Measurements from ENCODE around the gene AGPAT3.
A peak's percentile ranks its signal among the peaks of the same experiment; 100 is the strongest.

Gene AGPAT3

GRCh38 chr21:44005593-44005992, 140.6 kb downstream of the AGPAT3 start:
- no peak for DNase-seq

- no peak for DNase-seq
These were observed 141.1 kb downstream of the AGPAT3 start for GRCh38 chr21:44006017-44006619.

GRCh38 chr21:44006656-44007055, 141.6 kb downstream of the AGPAT3 start:
- no peak for DNase-seq

- no peak for DNase-seq
These were observed 145.4 kb downstream of the AGPAT3 start for GRCh38 chr21:44010429-44010828.

GRCh38 chr21:44011123-44011522, 146.1 kb downstream of the AGPAT3 start:
- no peak for DNase-seq

GRCh38 chr21:44011579-44012473, 146.8 kb downstream of the AGPAT3 start, which contains the start of gene TRAPPC10:
TRAPPC10 (plus strand) TSS chr21:44012309; CDS start chr21:44012494, 185 bp downstream.
- peak; percentile 83 to 84 for DNase-seq

GRCh38 chr21:44012474-44013379, 147.7 kb downstream of the AGPAT3 start:
- peak in 1 of 2 experiments; percentile 22 for DNase-seq

- peak in 1 of 2 experiments; percentile 7 for DNase-seq
These were observed 148.5 kb downstream of the AGPAT3 start for GRCh38 chr21:44013380-44014088.

- no peak for DNase-seq
These were observed 152.6 kb downstream of the AGPAT3 start for GRCh38 chr21:44017601-44018000.

GRCh38 chr21:44018127-44018526, 153.1 kb downstream of the AGPAT3 start:
- no peak for DNase-seq

GRCh38 chr21:44018813-44019567, 154.0 kb downstream of the AGPAT3 start:
- no peak for DNase-seq

- DNase-seq = no peak
These were observed 154.5 kb downstream of the AGPAT3 start for GRCh38 chr21:44019568-44019958.

GRCh38 chr21:44020551-44020950, 155.5 kb downstream of the AGPAT3 start:
- DNase-seq = no peak

- no peak for DNase-seq
These were observed 156.0 kb downstream of the AGPAT3 start for GRCh38 chr21:44021064-44021463.

GRCh38 chr21:44024257-44024656, 159.2 kb downstream of the AGPAT3 start:
- DNase-seq = no peak

- no peak for DNase-seq
These were observed 159.9 kb downstream of the AGPAT3 start for GRCh38 chr21:44024887-44025353.

- DNase-seq = no peak
These were observed 162.7 kb downstream of the AGPAT3 start for GRCh38 chr21:44027607-44028286.

- DNase-seq = no peak
These were observed 163.2 kb downstream of the AGPAT3 start for GRCh38 chr21:44028287-44028659.

GRCh38 chr21:44029460-44030087, 164.6 kb downstream of the AGPAT3 start:
- DNase-seq = no peak

- DNase-seq = no peak
These were observed 170.2 kb downstream of the AGPAT3 start for GRCh38 chr21:44035244-44035643.
